Middle frontal gyrus (tissue), 1 donor: ENCODE results near the gene PTPRN2.
"Not testable (repeated sequence)": the region's sequence is repeated elsewhere in the genome, so short reads cannot be mapped to it uniquely, and the experiment has no call there.

Experiments
- DNase-seq: peaks from one replicate; pipeline ENCODE4 v3.0.0-alpha.2; 2015; ENCODE audit warnings: low spot score; ENCODE audit errors: extremely low spot score

Gene PTPRN2

DNA sequence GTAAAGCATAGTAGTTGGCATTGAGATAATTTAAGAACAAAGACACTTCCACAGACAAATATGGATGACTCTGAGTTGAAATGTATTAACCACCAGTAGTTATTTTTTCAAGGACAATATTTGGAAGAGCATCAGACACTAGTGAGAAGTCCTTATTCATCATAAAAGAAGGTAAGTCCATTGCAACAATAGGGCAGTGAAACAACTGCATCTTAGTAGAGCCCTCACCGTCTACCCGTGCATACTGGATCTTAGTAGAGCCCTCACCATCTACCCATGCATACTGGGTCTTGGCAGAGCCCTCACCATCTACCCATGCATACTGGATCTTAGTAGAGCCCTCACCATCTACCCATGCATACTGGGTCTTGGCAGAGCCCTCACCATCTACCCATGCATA, 892.0 kb downstream of the PTPRN2 start:
- DNase-seq = not testable (repeated sequence)

DNA sequence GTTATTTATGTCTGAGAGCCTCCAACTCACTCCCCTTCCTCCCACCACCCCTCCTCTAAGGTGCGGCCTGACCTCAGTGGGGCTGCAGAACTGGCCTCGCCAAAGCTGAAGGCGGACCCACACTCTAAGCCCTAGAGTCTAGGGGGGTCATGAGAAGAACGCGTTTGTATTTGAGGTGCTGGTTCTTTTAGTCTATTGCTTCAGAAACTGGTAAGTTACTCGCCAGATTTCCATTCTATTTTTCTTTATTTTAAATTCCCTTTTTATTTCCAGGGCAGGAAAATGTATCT, 893.3 kb downstream of the PTPRN2 start:
- DNase-seq = no peak

- DNase-seq = no peak
Measured at GRCh38 chr7:157693521-157694375, 893.9 kb downstream of the PTPRN2 start.

DNA sequence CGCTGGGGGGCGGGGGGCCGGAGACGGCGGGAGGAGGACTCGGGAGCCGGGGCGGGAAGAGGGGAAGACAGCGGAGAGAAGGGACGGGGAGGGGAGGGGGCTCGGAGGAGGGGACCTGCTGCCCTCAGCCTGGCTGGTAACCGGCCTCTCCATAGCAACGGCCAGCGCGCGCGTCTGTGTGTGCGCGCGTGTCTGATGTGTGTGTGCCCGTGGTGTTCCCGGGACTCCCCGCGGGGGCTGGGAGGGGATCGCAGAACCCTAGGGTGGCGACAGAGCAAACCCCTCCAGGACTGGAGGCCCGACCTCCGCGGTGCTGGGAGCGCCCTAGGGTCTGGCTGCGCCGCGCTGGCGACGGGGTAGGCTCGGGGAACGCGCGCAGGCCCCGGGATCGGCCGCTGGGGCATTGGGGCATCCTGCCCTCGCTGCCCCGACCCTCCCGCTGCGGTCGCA, 894.5 kb downstream of the PTPRN2 start:
- no peak for DNase-seq

DNA sequence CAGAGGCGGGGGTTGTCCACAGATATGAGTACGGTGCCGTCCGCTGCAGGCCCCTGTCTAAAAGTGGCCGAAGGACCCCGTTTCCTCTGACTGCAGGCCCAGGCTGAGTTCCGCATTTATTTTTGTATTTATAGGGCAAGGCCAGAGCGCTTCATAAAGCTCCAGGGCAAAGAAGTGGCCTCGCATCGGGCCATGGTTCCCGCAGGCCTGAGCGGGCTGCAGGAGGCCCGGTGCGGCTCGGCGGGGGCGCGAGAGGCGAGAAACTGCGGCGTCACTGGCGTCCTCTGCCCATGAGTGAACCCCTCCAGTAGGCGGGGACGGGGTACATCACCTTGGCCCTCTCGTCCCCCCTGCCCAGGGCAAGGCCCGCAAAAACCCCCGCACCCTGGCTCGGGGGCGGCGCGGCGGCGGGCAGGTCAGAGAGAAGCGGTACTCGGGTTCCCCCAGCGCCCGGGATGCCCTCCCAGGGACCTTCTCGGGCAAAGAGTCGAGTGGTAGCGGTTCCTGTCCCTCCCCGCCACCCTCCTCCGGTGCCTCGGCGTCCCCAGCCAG, 895.1 kb downstream of the PTPRN2 start:
- DNase-seq = no peak

DNA sequence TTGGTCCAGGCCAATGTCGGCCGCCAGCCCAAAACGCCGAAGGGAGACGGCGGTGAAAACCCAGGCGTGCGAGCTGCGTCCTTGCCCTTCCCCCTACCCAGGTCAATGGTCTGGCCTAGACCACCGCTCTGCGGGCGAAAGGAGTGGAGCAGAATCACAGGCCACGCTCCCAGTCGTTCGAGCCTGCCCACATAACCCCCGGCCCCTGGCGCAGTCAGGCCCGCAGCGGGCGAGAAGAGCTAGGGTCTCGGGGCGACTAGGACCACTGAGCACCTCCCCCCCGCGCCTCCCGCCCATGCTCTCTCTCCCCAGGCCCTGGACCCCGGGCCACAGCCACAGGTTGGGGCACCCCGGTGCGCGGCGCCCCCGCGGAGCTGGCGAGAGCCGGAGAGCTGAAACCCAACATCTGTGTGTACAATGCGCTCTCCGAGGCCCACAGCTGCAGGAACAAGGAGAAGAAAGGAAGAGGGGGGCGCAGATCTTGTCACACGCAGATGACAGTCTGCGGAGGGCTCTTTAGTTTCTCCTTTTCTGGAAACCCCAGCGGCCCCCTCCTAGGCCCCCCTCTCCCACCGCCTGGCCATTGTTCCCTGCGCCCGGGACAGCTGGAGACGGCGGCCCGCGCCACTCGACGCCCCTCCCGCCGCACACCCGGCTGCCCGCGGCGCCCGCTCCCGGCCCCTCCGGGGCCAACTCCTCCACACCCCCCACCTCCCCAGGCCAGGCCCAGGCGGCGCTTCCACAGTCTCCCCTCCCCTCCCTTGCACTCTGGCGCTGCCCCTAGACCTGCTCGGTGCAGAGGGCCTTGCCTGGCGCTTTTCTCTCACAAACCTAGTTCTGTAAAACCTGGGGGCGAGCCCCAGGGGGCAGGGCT, 895.8 kb downstream of the PTPRN2 start:
- DNase-seq = no peak

- peak; percentile 21 for DNase-seq
Measured at GRCh38 chr7:157690833-157691585, 896.6 kb downstream of the PTPRN2 start.

DNA sequence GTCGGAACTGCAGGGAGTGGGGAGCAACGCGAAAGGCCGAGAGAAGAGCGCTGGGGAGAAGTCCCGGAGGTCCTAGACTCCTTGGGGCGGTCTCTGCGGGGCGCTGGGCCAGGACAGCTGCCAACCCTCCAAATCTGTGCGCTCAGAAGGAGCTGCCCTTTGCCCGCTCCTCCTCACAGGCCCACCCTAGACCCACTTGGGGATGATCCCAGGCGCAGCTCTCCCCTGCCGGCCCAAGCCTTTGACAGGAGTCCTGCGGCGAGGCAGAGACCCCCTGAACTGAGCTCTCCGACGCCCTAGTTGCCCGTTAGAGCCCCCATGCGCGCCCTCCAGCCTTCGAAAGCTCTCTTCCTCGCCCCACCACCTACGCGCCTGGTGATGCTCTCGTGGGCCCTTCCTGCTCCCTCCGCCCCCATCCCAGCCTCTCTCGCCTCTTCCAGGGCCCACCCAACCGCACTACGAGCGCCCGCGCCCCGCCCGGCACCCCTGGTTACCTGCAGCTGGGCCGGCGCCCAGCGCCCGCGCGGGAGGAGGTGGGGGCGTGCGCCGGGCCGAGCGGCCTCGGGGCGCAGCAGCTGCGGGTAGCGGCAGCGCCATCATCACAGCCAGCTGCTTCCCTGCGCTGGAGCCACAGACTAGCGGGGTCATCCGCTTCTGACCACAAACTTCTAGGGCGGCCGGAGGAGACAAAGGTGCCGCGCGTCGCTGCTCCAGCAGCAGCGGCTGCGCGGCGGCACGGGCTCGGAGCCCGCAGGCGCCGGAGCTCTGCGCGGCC, 897.4 kb downstream of the PTPRN2 start:
- DNase-seq = no peak

DNA sequence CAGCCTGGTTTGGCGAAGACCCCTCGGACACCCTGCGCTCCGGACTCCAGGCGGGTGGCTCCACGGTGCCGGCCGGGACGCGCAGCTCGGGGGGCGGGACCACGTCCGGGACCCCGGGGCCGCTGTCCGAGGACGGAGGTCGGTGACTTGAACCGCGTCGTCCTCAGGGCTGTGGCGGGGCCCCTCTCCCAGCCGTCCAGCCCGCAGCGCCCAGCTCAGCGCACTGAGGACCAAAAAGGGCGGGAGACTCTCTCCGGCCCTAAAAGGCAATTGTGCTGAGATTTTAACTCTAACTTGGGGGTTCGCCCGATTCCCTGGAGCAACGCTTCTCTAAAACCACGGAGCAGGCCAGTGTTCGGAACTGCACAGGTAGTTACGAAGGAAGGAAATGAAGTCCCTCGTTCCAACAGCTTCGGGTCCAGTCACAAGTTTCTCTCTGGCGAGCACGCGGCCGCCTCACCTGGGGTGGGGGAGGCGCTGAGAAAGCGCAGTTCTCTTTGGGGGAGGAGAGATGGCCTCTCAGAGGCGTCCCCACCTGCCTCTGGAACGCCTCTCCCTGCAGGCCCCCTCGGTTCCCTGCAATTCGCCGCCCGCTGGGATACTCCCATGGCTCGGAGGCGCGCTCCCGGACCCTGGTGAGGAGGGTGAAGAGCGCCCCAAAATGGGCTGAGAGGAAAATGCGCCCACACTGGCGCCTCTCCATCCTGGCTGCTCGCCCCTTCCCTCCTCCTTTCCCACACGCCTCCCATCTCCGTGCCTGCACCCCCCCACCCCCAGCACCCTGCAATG, 898.2 kb downstream of the PTPRN2 start:
- no peak for DNase-seq

GRCh38 chr7:157688533-157689268, 898.9 kb downstream of the PTPRN2 start:
- no peak for DNase-seq

DNA sequence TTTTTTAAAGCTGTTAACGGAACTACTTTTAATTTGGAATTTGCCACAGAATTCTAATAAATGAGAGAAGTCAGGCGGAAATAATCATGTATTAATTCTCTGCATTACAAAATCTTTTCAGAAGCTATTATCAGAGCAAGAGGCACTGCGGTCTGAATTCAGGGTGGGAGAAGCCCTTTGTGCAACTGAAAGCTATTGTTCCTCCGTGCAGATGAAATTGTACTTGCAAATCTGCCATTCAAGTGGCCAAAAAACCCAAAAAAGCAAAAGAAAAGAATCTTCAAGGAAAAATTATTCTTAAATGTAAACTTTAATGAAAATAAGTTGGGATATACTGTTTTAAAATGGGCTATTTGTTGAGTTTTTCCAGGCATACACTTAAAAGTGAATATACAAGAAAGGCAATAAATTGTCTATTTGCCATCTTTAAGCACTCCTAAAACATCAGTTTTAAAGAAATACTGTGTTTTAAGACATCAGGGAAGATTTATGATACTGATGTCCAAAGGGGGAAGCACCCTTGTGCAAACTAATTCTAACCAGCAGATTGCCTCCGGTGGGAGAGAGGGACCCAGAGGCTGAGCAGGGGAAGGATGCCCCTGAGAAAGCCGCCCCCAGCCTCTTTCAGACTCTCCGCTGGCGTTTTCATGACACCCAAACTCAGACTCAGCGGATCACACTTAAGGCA, 899.6 kb downstream of the PTPRN2 start:
- DNase-seq = no peak

- DNase-seq = no peak
Measured at GRCh38 chr7:157687158-157687557, 900.5 kb downstream of the PTPRN2 start.

- DNase-seq = no peak
Measured at GRCh38 chr7:157686285-157686894, 901.2 kb downstream of the PTPRN2 start.

DNA sequence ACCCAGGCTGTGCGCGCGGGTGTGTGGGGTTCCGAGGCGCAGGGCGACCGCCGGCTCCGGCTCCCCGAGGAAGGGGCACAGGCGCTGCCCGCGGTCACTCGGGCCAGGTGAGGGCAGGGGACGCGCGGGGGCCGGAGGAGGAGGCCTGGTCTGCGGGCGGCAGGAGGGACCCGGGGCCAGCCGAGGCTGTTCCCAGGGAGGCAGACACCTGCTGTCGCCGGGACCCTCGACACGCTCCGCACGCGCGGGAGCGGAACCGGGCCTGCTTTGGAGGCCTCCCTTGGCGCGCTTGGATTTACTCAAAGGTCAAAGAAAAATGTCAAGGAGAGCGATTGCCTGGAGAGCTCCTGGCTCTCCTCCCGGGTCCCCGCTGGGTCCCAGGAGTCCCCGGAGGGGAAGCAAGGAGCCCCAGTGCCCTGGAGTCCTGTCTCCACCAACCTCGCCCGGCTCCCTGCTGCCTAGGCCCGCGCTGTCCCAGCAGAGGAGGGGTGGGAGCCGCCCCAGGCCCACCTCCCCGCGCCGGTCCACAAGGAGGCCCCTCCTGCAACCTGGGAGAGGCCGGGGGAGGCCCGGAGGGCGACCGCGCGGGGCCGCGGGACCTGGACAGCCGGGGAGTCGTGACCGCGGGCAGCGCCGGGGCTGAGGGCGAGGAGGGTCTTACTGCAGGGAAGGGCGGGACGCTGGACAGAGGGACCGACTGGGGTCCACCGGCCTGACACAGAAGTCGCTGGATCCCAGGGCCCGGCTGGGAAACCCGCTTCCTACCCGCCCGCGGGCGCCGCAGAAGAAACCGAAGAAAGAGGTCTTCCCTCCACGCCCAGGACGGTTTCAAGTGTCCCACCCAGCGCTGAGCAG, 902.0 kb downstream of the PTPRN2 start:
- DNase-seq = no peak

GRCh38 chr7:157684909-157685429, 902.7 kb downstream of the PTPRN2 start:
- no peak for DNase-seq

DNA sequence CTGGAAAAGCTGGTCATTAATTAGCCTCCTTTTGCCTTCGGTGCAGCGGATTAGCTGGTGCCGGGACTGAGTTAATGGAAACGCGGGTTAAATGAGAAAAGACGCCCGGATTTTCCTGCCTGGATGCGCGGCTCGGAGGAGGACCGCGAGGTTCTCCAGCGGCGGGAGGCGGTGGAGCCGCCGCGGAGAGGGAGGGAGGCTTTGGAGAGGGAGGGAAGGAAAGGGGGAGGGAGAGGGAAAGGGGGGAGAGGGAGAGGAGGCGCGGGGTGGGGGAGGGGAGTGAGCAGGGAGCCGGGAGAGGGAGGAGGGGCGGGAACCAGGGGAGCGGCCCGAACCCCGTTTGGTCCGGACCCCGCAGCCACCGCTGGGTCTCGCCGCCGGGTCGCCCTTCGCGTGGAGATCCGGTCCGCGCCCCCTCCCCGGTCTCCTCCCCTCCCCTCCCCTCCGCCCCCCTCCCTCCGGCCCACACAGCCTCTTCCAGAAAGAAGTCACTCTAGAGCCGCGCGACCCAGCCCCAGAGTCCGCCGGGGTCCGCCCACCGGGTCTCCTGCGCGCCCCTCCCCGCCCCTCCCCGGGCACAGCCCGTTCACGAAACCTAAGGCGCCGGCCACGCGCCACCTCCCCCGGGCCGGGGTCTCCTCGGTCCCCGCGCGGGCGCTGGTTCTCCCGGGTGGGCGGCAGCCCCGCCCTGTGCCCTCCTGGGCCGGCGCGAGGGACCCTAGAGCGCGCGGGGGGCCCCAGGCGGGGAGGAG, 903.3 kb downstream of the PTPRN2 start:
- no peak for DNase-seq
